ENCODE data around the gene DISP2.

- TF ChIP-seq CTCF (conservative IDR thresholded peaks at IDR 0.05; ENCODE audit: low read depth, low read length) (no peak), EZH2 (IDR thresholded peaks at IDR 0.05; ENCODE audit: borderline replicate concordance, low read depth, low read length, poor library complexity, severe bottlenecking) (no peak)
These were observed 30.6 kb upstream of the DISP2 start for GRCh38 chr15:40327457-40327856.

All from A673 (cell line).